Measurements from ENCODE around the gene ANXA10.

- TF ChIP-seq CTCF (IDR thresholded peaks at IDR 0.05) (no peak), POLR2A (IDR thresholded peaks at IDR 0.05) (no peak), POLR2AphosphoS5 (IDR thresholded peaks at IDR 0.05) (no peak), EP300 (IDR thresholded peaks at IDR 0.05) (no peak)
These were observed 75.5 kb downstream of the ANXA10 start for GRCh38 chr4:168167714-168168284.
